HUES6 (cell line): ENCODE measurements around the gene MAGI1.

Experiments used
- H3K27ac ChIP-seq: 2 replicates; pipeline ENCODE4 v1.7.0; 2013; ENCODE audit warnings: low read depth, mild to moderate bottlenecking, low read length, inconsistent platforms
- H3K27me3 ChIP-seq: 2 replicates; pipeline ENCODE4 v1.6.1; 2013; ENCODE audit warnings: low read length; ENCODE audit not compliant: control insufficient read depth, insufficient read depth
- H3K36me3 ChIP-seq: 2 replicates; pipeline ENCODE4 v1.6.1; 2013; ENCODE audit warnings: low read length; ENCODE audit not compliant: control insufficient read depth, insufficient read depth
- H3K4me1 ChIP-seq: 2 replicates; pipeline ENCODE4 v1.6.1; 2013; ENCODE audit warnings: low read length; ENCODE audit not compliant: control insufficient read depth, insufficient read depth
- H3K4me3 ChIP-seq: 2 replicates; pipeline ENCODE4 v1.5.1; 2013; ENCODE audit warnings: low read depth, low read length
- H3K9ac ChIP-seq: one replicate; pipeline ENCODE4 v1.6.1; 2013; ENCODE audit warnings: mild to moderate bottlenecking, low read length
- H3K9me3 ChIP-seq: 2 replicates; pipeline ENCODE4 v1.6.1; 2013; ENCODE audit warnings: low read depth, low read length; ENCODE audit not compliant: control insufficient read depth, insufficient read depth

MAGI1 gene

DNA sequence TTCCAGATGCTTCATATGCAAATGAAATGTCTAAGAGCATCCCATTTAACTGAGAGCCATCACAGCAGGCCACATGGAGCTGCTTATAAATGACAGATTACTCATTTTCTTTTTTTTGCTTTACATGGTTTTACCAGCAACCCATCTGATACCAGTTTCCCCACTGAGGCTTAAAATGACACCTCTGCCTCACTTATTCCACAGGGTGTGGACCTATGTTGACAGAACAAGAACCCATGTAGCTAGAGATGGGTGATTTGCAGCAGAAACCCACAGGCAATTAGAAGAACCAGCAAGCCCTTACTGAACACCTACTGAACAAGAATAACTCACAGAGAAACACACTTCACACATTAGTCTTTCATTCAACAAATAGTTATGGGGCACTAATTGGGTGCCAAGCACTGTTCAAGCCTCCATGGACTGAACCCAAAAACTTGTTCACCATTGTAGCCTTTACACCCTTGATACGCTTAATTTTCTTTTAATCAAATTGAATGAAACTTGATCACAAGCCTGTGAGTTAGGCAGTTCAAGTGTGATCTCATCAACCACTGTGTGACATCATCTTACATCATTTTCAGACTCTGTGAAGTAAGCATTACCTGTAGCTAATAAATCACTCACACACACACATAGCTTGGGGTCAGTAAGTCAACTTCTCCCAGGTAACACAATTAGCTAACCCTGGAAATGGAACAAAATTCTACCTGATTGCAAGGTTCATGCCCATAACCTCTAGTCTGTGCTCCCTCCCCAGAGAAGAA is 45.4 kb downstream of the MAGI1 start:
- Histone ChIP-seq H3K4me1 (peaks cover 24% of the 10 kb centered on the region), H3K27ac (no peak overlapping the region), H3K27me3 (no peaks in the 10 kb centered on the region)

GRCh38 chr3:65992106-65992505 is 46.6 kb downstream of the MAGI1 start:
- Histone ChIP-seq H3K36me3 (no peaks in the 10 kb centered on the region), H3K4me3 (no peak overlapping the region), H3K27me3 (no peaks in the 10 kb centered on the region), H3K27ac (no peak overlapping the region), H3K9ac (no peak overlapping the region), H3K9me3 (no peaks in the 10 kb centered on the region), H3K4me1 (peaks cover 21% of the 10 kb centered on the region)

More for the DNA sequence above, 45.4 kb downstream of the MAGI1 start:
- Histone ChIP-seq H3K4me3 (no peak overlapping the region), H3K9me3 (no peaks in the 10 kb centered on the region), H3K36me3 (no peaks in the 10 kb centered on the region), H3K9ac (no peak overlapping the region)

DNA sequence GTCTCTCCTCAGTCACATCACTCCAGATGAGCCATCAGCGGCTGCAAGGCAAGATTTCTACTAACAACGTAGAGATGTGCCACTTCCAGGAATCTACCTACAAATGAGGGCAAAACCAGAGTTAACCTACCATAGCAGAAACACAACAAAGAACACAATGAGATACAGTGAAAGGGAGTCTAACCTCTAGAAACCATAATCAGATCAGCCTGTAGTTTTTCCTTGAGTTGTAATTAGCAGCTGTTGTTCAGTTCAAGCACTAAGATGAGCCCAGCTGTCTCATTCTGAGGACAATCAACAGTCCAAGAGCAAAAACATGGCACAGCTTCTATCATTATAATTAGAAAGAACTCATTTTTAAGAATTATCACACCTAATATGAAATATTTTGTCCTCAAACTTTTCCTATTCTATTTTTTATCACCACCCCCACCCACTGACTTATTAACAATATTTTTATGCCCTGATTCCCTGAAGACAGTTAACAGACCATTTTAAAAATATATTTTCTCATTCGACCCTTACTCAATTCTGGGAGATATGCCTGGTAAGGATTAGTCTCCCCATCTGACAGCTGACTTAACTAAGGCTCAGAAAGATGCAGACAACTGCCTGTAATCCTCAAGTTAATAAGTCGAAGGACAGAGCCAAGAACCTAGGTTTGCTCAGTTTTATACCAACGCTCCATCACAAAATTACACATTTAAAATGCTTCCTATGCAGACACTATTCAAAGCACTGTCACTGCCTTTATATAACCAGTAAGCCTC is 50.1 kb downstream of the MAGI1 start:
- no peak overlapping the region for H3K27ac ChIP-seq

DNA sequence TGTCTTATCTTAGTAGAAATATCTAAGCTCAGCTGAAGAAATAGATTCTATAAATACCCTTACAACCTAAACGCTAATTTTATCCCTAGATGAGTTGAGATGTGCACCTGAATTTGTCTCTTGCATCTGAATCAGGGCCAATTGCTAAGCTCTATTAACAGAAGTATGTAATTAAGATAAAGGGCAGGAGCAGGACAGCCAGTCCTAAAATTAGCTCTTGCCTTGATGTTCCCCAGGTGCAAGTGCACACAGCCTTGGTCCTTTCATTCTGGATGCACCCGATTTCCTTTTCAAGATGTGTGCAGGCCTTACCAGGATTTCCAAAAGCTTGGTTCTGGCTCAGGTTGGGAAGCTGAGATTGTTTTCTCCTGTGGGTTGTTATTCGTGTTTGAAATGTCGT is 52.4 kb downstream of the MAGI1 start:
- Histone ChIP-seq H3K9me3 (no peaks in the 10 kb centered on the region), H3K4me1 (peaks cover 9% of the 10 kb centered on the region), H3K27me3 (no peaks in the 10 kb centered on the region), H3K9ac (no peak overlapping the region), H3K4me3 (no peak overlapping the region), H3K36me3 (no peaks in the 10 kb centered on the region), H3K27ac (no peak overlapping the region)

More for the DNA sequence above, 50.1 kb downstream of the MAGI1 start:
- no peak overlapping the region for H3K9ac ChIP-seq
- no peaks in the 10 kb centered on the region for H3K9me3 ChIP-seq
- H3K4me3 ChIP-seq: no peak overlapping the region
- no peaks in the 10 kb centered on the region for H3K27me3 ChIP-seq
- H3K36me3 ChIP-seq: no peaks in the 10 kb centered on the region
- H3K4me1 ChIP-seq: peaks cover 9% of the 10 kb centered on the region

DNA sequence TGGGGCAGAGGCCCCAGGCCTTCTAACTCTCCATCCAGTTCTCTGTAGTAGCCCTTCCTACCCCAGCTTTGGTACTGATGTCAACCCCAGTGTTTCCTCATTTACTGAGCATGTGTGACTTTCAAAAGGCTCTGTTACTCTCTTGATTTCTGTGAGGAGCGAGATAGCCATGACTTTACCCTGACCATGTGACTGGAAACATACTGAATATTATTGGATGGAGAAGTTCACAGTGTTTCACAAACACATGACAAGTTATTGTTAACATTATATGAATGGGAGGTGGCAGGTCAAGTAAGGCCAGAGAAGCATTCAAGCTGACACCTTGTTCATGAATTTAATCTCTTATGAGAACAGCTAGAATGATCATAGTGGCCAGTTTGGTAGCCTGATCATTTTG is 53.7 kb downstream of the MAGI1 start:
- no peak overlapping the region for H3K4me3 ChIP-seq
- H3K27ac ChIP-seq: no peak overlapping the region

GRCh38 chr3:65983100-65983499 is 55.6 kb downstream of the MAGI1 start:
- Histone ChIP-seq H3K9me3 (no peaks in the 10 kb centered on the region), H3K4me3 (no peak overlapping the region), H3K27ac (no peak overlapping the region), H3K27me3 (no peaks in the 10 kb centered on the region), H3K9ac (no peak overlapping the region), H3K36me3 (no peaks in the 10 kb centered on the region), H3K4me1 (peaks cover 22% of the 10 kb centered on the region)

More for the DNA sequence above, 53.7 kb downstream of the MAGI1 start:
- Histone ChIP-seq H3K27me3 (no peaks in the 10 kb centered on the region), H3K36me3 (no peaks in the 10 kb centered on the region), H3K4me1 (peaks cover 9% of the 10 kb centered on the region), H3K9ac (no peak overlapping the region), H3K9me3 (no peaks in the 10 kb centered on the region)

DNA sequence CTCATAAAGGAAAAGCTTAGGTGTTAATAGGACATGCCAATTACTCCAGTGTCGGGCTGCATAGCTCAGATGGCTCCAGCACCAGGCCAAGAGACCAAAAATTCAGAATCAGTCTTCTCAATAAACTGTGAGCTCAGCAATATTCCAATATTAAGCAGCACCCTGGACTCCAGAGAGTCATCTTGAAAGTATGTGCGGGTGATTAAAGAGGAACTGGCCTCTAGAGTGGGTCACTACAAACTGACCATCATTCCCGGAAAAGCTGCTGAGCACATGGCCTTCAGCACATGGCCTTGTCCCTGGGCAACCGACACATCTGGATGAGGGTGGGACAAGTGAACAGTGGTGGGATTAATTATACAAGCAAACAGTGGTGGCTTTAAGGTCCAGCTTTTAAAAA is 59.0 kb downstream of the MAGI1 start:
- Histone ChIP-seq H3K9me3 (peaks cover under 1% of the 10 kb centered on the region; the same call in 1 of the 2 replicates), H3K36me3 (no peaks in the 10 kb centered on the region), H3K4me1 (peaks cover 13% of the 10 kb centered on the region), H3K27ac (no peak overlapping the region), H3K4me3 (no peak overlapping the region), H3K27me3 (no peaks in the 10 kb centered on the region), H3K9ac (no peak overlapping the region)

GRCh38 chr3:65979162-65979561 is 59.6 kb downstream of the MAGI1 start:
- no peaks in the 10 kb centered on the region for H3K36me3 ChIP-seq
- H3K9ac ChIP-seq: no peak overlapping the region
- no peak overlapping the region for H3K4me3 ChIP-seq
- no peaks in the 10 kb centered on the region for H3K27me3 ChIP-seq
- peaks cover 13% of the 10 kb centered on the region for H3K4me1 ChIP-seq
- H3K27ac ChIP-seq: no peak overlapping the region
- H3K9me3 ChIP-seq: peaks cover 4% of the 10 kb centered on the region; the same call in 1 of the 2 replicates

DNA sequence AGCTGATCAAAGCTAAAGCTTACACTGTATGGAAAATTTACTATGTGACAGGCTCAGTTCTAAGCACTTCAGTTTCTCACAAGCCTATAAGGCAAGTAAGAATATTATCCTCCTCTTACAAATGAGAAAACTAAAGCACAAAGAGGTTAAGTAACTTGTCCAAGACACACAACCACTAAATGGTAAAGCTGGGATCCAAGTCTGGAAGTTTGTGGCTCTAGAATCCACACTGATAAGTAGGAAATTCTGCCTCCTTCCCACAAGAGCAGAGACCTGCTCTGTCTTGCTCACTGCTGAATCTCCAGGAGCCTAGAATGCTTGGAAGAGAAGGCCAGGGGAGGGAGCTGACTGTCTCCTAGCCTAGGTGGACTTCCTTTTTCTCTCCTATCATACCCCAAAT is 60.6 kb downstream of the MAGI1 start:
- Histone ChIP-seq H3K4me1 (peaks cover 13% of the 10 kb centered on the region), H3K4me3 (no peak overlapping the region), H3K9ac (no peak overlapping the region), H3K9me3 (peaks cover 4% of the 10 kb centered on the region; the same call in 1 of the 2 replicates), H3K27ac (no peak overlapping the region), H3K27me3 (no peaks in the 10 kb centered on the region), H3K36me3 (no peaks in the 10 kb centered on the region)

DNA sequence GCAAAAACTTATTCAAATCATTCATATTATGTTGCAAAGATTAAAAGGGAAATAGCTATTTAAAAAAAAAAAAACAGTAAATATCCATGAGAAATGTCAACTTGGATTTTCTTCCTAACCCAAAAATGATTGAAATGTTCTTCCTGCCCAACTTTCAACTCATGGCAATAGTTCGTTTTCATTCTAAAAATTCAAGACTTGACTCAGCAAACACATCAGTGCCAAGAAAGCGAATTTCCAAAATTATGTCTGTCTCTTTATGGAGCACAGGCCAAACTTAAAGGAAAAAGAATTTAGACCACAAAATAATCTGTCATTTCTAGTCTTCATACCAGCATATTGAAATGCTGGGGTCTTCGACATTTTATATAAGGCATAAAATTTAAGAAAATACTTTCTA is 63.7 kb downstream of the MAGI1 start:
- Histone ChIP-seq H3K9ac (no peak overlapping the region), H3K27me3 (no peaks in the 10 kb centered on the region)

DNA sequence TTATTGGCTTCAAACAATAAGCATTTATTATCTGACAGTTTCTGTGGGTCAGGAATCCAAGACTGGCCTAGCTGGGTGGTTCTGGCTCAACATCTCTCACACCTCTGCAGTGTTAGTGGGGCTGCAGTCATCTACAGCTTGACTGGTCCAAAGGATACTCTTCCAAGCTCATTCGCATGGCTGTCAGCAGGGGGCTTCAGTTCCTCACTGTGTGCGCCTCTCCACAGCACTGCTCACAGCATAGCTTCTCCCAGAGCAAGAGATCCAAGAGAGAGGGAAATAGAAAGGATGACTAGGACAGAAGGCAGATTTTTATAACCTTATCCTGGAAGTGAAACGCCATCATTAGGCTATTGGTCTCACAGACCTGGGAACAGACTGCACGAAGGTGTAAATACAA is 64.2 kb downstream of the MAGI1 start:
- Histone ChIP-seq H3K27ac (no peak overlapping the region), H3K4me1 (peaks cover 20% of the 10 kb centered on the region), H3K9me3 (peaks cover 4% of the 10 kb centered on the region; the same call in 1 of the 2 replicates), H3K9ac (no peak overlapping the region), H3K36me3 (no peaks in the 10 kb centered on the region), H3K4me3 (no peak overlapping the region), H3K27me3 (no peaks in the 10 kb centered on the region)

More for the DNA sequence above, 63.7 kb downstream of the MAGI1 start:
- H3K27ac ChIP-seq: no peak overlapping the region
- H3K36me3 ChIP-seq: no peaks in the 10 kb centered on the region
- peaks cover 4% of the 10 kb centered on the region; the same call in 1 of the 2 replicates for H3K9me3 ChIP-seq
- no peak overlapping the region for H3K4me3 ChIP-seq
- H3K4me1 ChIP-seq: peaks cover 24% of the 10 kb centered on the region
